ENCODE results near the gene MLIP.
"Not testable (repeated sequence)": the region's sequence is repeated elsewhere in the genome, so short reads cannot be mapped to it uniquely, and the experiment has no call there.

MLIP gene

DNA sequence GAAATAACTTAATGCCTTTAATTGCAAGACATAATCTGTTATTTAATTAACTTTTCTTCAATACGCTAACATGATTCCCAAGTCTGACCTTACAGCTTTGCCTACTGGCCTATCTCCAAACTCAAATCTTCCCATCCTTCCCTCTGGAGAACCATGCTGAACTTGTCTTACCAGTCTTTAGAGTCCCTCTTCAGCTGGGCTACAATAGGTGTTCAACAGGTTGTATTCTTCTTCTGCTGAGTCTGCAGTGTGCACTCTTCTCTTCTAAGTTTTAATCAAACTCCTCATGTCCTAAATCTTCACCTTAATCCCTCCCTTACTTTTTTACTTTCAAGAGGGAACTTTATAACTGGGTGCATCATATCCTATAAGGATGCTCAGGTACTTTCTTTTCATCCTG lies 121.5 kb downstream of the MLIP start:
- no peak for DNase-seq

GRCh38 chr6:54234539-54234938 lies 123.3 kb downstream of the MLIP start:
- no peak for DNase-seq

- no peak for DNase-seq
Measured at GRCh38 chr6:54236984-54237383, 125.7 kb downstream of the MLIP start.

DNA sequence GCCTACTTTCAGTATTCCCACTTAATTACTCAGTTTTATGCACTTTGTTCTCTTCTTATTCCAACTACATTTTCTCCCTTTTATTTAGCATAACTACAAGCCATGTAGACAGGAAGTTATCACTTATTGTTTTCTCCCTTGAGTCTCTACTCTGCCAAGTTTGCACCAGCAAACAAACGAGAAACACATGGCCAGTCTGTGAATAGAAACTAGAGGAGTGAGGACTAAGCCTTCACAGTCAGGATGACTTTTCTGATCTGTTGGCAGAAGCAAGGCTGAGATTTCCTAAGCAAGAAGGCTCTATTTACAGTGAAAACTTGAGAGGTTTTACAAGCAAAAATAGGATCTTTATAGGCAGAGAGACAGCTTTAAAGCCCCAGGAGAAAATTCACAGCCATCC lies 127.2 kb downstream of the MLIP start:
- no peak for DNase-seq

DNA sequence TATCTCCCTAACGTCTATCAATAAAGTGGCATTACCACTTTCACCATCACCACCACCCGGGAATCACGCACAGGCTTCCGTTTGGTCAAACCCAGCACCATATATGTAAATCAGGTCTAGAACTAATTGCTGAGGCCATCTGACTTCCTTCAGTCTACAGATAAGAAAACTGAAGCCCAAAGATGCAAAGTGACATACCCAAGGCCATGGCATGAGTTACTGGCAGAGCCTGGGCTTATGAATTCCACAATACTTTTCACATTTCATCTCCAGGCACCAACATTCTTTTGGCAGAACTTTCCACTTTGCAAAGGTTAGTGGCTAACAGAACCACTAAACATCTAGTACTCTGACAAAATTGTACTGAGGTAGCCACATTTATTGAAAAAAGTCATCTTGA lies 132.5 kb downstream of the MLIP start:
- DNase-seq: no peak

GRCh38 chr6:54244430-54244829 lies 133.2 kb downstream of the MLIP start:
- no peak for DNase-seq

GRCh38 chr6:54245265-54245664 lies 134.0 kb downstream of the MLIP start:
- no peak for DNase-seq

DNA sequence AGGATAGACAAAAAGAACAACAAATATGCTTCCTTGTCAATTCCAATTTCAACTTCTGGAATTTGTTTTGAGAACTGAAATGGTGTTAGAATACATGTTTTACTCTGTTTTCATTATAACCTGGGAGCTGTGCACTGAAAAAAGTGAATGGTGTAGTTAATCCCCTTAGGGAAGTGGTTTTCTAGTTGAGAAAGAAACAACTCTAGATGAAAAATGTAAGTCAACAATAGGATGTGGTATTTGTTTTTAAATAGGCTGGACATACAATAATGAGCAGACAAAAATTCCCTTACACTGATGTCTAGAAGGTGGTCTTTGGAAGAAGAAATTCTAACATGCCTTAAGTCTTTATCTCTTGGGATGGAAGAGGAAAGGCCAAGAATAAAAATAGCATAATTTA lies 137.1 kb downstream of the MLIP start:
- no peak for DNase-seq

DNA sequence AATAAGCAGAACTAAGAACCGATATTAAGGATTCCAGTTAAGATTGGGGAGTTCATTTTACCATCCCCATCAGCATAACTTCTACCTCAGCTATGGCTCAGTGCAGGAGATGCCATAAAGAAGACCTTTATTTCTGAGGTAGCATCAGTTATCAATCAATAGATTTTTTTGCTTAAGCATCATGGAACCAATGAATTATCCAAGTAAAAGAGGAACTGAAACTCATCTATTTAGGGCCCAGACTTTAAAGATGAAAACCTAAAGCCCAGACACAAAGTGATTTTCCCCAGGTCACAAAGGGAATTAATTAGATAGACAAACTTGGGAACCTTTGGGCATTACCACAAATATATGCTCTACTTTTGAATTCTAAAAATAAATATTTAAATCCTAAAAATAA lies 137.8 kb downstream of the MLIP start:
- DNase-seq: no peak

GRCh38 chr6:54249812-54250211 lies 138.6 kb downstream of the MLIP start:
- not testable (repeated sequence) for DNase-seq

DNA sequence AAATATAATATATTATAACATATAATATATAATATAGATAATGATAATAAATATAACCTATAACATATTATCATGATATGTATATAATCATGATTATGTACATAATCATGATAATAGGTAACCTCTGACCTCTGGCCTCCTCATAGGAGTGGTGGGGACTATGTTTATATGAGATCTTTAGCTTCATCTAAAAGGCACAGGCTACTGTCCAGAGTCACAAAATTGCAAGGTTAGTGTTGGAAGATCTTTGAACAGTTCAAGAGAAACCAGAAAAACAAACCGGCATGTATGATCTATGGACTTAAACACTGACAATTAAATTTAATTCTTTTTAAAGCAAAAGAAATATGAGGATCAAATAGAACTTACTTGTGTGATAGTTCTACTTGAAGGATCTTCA lies 141.3 kb downstream of the MLIP start:
- no peak for DNase-seq

DNA sequence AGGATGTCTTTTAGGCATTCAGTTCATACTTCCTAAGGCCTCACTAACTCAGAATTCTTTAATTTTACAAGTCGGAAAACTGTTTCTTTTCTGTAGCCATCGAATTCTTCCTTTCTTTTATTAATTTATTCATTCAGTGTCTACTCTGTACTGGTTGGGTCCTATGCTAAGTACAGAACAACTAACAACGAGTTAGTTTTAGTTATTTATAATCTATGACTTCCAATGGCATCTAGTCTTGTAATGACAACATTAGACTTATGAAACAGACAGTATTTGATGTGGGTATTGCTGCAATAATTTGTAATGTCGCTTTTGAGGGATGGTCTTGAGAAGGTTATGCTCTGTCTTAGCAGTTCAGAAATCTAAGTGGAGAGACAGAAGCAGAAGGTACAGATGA lies 141.7 kb downstream of the MLIP start:
- no peak for DNase-seq

GRCh38 chr6:54254886-54255285 lies 143.6 kb downstream of the MLIP start:
- DNase-seq: no peak

GRCh38 chr6:54255886-54256285 lies 144.6 kb downstream of the MLIP start:
- DNase-seq: no peak

DNA sequence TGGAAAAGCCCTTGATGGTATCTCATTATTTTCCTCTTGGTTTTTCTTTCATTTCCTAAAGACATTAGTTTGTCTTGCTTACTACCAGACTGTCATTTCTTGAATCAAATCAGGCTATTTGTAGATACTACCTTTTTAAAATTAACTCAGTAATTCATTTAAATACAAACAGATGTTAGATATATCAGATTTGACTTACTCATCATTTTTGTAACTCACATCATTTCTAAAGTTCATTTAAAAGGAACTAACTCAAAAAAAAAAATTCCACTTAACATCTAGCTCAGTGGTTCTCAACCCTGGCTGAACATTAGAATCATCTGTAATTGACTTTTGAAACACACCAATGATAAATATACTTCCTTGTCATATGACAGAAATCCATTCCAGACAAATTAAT lies 148.8 kb downstream of the MLIP start:
- DNase-seq: no peak

DNA sequence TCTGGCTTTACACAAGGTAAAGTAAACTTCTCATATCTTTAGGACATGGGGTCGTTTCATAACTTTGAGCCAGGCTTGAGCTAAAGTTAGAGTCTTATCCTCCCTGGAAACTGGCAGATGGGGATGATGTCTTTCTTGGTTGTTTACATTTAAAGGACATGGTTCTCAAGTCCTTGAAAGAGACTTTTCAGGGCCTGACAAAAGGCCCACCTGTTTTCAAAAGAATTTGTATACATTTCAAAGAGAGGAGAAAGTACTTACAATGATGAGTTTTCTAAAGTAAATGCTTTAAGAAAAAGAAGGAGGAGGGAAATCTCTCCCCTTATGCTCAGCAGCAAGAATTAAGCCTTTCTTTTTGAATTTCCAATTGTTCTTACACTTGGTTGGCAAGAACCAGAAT lies 151.3 kb downstream of the MLIP start:
- no peak for DNase-seq

GRCh38 chr6:54262971-54263370 lies 151.7 kb downstream of the MLIP start:
- no peak for DNase-seq

DNA sequence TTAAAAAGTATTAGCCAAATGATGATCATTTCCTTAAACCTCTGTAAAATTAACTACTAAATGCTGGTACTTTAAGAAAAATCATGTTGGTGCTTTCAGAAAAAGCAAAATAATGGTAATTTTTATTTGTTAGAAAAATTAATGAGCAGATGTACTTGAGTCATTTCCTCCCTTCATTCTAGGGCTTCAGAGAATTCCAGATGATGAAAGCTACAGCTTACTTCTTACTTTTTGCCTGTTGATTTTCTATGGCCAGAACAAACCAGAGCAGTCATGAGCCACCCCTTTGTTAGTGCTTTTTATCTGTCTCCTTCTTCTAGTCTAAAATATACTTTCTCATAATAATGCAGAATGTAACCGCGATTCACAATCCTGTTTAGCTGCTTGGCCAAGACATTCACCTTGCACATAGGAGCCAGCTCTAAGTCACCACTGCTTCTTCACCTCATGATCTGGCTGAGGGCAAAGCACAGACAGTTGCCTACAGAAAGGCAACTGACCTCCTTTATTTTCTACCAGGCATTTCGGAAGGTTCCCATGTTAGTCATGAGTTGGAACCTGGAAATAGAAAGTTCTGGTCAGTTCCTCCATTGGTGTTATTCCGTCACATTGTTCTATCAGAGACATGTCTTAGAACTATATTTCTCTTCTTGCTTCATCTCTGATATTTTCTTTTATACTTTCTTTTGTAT lies 153.5 kb downstream of the MLIP start:
- DNase-seq: no peak

GRCh38 chr6:54266400-54266923 lies 155.2 kb downstream of the MLIP start:
- no peak for DNase-seq

- no peak for DNase-seq
Measured at GRCh38 chr6:54267798-54268197, 156.6 kb downstream of the MLIP start.

DNA sequence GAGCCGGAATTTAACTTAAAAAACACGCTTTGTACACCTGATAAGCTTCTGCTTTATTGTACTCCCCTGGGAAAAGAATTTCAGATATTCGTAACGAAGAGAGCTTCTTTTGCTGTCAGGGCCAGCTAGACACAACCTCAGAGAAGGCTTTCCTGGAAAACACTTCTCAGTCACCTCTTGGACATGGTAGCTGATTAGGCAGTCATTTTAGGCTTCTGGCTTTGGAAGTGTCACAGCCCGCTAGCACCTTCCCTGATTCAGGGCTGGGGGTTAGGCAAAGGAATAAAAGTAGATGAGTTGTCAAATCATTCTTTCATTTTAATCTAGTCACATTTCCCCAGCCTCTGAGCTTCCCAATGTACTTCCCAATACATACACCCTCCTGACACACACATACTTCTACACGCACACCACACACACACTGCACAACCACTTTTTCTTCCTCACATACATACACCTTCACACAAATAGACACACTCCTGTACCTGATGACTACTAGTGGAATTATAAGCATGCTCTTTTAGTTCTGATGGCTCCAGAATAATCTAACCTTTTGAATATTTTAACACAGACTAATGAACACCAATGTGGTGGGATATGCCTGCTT lies 162.1 kb downstream of the MLIP start:
- DNase-seq: no peak

DNA sequence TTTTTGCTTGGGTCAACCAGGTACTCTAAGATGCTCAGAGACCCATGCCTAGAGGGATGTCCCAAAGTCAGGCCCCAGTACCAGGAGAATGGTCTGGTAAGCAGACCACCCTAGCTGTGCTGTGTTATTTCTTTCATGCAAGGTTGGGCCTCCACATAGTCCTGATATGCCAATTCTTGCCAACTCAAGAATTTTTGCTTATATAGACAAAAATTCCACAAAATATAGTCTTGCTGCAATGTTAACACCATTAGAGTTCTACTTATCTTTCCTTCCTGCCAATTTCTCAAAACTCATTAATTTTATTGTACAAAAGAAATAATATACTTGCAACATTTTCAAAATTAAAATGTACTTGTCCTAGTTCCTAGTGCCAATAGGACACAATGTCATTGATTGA lies 163.1 kb downstream of the MLIP start:
- no peak for DNase-seq

DNA sequence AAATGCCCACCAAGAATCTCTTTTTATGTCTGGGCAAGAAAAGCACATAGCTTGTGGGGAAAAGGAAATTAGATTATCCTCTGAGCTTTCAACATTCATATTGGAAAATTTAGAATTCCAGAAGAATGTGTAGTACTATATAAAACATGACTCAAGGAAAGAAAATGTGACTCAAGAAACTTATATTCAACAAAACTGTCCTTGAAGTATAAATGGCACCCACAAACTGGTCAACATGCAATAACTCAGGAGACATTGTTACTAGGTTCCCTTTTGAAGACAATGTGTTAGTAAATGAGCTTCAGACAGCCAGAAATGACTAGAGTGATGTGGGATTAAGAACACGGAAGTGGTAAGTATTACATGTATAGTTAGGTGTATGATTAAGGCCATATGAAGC lies 170.9 kb downstream of the MLIP start:
- no peak for DNase-seq

- no peak for DNase-seq
Measured at GRCh38 chr6:54284161-54284860, 173.1 kb downstream of the MLIP start.
